ENCODE results near the gene ANTXR1.

ANTXR1 gene

DNA sequence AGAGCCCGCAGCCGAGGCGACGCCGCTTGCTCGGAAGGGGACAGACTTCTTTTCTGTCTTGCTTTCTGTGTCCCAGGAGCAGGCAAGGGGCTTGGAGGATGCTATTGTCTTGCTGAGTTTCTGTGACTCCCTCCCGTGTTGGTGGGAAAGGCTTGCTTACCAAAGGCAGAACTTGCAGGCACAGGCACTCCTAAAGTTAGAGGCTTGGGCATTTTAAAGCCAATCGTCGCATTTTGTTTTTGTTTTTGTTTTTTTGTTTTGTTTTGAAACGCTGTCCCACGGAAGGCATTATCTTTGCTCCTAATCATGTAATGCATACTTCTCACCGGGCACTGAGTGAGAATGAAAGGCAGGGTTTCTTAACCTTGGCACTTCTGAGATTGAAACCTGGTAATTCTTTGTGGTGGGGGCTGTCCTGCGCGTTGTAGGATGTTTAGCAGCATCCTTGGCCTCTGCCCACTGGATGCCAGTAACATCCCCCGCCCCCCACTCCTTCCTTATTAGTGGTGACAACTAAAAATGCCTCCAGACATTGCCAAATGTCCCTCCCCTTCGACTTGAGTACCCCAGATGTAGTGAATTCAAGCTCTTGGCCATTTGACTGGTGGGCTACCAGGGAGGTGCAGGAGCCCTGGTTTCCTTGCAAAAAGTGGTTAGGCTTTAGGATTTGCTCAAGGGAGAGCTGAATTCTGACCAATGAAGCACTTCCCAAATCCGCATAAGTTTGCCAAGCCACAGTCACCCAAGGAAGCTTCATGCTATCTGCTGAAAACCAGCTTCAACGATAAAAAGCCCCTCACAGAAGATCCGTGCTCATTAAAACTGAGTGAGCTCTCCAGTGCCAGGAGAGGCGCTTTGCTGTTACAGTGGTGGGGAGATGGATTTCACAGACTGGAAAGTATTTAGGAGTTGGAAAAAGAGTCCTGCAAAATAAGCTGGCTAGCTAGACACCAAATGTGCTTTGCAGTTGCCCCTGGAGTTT, 1.2 kb downstream of the ANTXR1 start:
- ATAC-seq (replicated peaks) = peak in 1 of 2 donors; percentile 49
- H3K4me1 Mint-ChIP-seq = peaks cover 10 to 29% of the 10 kb centered on the region in 2 donors

DNA sequence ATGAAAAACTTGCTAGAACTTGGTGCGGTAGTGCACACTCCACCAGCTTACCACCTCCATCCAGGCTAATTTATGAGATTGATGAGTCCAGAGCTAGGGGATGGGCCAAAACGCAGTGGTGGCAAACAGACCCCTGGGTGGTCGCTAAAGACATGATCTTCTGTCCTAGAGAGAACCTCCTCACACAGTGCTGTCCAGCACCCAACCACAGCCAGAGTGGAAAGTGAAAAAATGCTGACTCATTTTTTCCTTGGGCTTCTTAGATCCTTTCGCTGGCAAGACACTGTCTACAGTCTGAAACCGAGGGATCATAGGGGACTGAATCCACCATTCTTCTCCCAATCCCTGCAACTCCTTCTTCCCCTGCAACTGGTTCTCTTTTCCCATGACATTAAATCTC, 4.1 kb downstream of the ANTXR1 start:
- Mint-ChIP-seq H3K36me3 (peaks cover 2 to 3% of the 10 kb centered on the region in 2 donors), H3K4me3 (no peak overlapping the region), H3K27me3 (peaks cover 33 to 57% of the 10 kb centered on the region in 2 donors)

More for the DNA sequence above, 1.2 kb downstream of the ANTXR1 start:
- peaks cover 38 to 57% of the 10 kb centered on the region in 2 donors for H3K27me3 Mint-ChIP-seq
- H3K9me3 Mint-ChIP-seq = no peaks in the 10 kb centered on the region
- no peak overlapping the region for H3K27ac Mint-ChIP-seq
- H3K36me3 Mint-ChIP-seq = peaks cover 2 to 3% of the 10 kb centered on the region in 2 donors
- H3K4me3 Mint-ChIP-seq = peak overlapping the region; percentile 83 to 84
- no peak for DNase-seq

GRCh38 chr2:69017835-69018234, 4.9 kb downstream of the ANTXR1 start:
- no peak overlapping the region for H3K27ac Mint-ChIP-seq
- ATAC-seq (replicated peaks) = no peak
- H3K27me3 Mint-ChIP-seq = peaks cover 28 to 49% of the 10 kb centered on the region in 2 donors
- H3K4me3 Mint-ChIP-seq = no peak overlapping the region
- peaks cover 3 to 17% of the 10 kb centered on the region in 2 donors for H3K4me1 Mint-ChIP-seq
- no peaks in the 10 kb centered on the region for H3K36me3 Mint-ChIP-seq
- H3K9me3 Mint-ChIP-seq = no peaks in the 10 kb centered on the region
- DNase-seq = no peak

More for the DNA sequence above, 4.1 kb downstream of the ANTXR1 start:
- ATAC-seq (replicated peaks) (no peak), DNase-seq (no peak)
- H3K9me3 Mint-ChIP-seq = no peaks in the 10 kb centered on the region
- peaks cover 7 to 24% of the 10 kb centered on the region in 2 donors for H3K4me1 Mint-ChIP-seq
- no peak overlapping the region for H3K27ac Mint-ChIP-seq

DNA sequence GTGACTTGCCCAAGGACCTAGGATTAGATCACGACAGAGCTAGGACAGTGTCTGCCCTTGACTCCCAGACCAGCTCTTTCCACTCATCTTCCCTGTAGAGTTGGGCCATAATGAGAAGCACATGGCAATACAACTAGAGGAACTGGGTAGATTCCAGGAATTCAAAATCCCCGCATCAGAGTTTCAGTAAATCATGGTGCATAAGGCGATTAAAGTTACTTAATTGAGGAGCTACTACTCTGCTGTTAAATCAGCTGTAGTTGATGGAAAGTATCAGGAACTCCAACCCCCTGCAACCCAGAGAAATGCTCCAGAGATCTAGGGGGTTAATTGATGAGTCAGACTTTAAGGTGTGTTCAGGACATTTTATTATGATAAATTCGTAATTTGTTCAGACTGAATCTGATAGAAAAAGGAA, 5.7 kb downstream of the ANTXR1 start:
- ATAC-seq (replicated peaks) = no peak
- no peaks in the 10 kb centered on the region for H3K9me3 Mint-ChIP-seq

DNA sequence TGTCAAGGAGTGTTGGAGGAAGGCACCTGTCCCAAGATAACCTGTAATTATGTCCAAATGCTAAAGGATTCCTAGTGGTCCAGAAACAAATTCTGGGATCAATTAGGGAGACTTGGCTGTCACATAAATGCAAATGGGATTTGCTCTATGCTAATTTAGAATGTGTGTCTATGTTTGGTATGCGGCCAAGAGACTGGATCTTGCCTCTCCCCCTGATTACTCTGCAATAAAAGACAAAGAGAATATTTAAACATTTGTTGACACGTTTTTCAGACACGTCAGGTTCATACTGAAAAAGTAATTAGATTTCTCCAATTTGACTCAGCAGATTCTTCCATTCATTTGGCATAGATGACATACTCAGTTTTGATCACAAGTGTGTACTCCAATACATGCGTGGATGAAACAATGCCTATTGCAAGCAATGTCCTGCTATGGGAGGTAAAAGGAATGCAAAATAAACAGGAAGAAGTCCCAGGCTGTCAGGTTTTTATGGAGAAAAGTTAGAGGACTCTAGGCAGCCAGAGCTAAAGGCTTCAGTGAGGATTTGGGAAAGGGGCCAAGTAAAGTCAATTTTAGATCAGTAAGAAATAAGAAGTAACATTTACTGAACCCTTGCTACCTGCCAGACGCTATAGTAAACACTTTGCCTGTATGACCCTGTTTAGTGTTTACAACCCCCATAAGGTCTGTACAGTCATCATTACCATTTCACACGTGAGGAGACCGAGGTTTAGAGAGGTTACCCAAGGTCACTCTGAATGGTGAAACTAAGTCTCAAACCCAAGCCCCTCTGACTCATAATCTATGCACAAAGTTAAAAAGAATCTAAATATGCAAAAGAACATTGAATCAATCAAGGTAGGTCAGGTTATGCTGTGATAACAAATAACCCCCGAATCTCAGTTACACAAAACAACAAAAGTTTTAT, 7.8 kb downstream of the ANTXR1 start:
- H3K27me3 Mint-ChIP-seq = peaks cover 14 to 27% of the 10 kb centered on the region in 2 donors
- no peaks in the 10 kb centered on the region for H3K9me3 Mint-ChIP-seq
- H3K4me1 Mint-ChIP-seq = no peaks in the 10 kb centered on the region
- no peaks in the 10 kb centered on the region for H3K36me3 Mint-ChIP-seq
- H3K4me3 Mint-ChIP-seq = no peak overlapping the region
- ATAC-seq (replicated peaks) (no peak), DNase-seq (no peak)
- no peak overlapping the region for H3K27ac Mint-ChIP-seq

More for the DNA sequence above, 5.7 kb downstream of the ANTXR1 start:
- H3K4me1 Mint-ChIP-seq = peaks cover 0 to 8% of the 10 kb centered on the region in 2 donors
- no peak for DNase-seq
- H3K4me3 Mint-ChIP-seq = no peak overlapping the region
- H3K36me3 Mint-ChIP-seq = no peaks in the 10 kb centered on the region
- no peak overlapping the region for H3K27ac Mint-ChIP-seq
- H3K27me3 Mint-ChIP-seq = peaks cover 23 to 41% of the 10 kb centered on the region in 2 donors

GRCh38 chr2:69021727-69022126, 8.7 kb downstream of the ANTXR1 start:
- Mint-ChIP-seq H3K27ac (no peak overlapping the region), H3K36me3 (no peaks in the 10 kb centered on the region), H3K27me3 (peaks cover 19 to 27% of the 10 kb centered on the region in 2 donors), H3K4me3 (no peak overlapping the region), H3K9me3 (no peaks in the 10 kb centered on the region), H3K4me1 (no peaks in the 10 kb centered on the region)
- ATAC-seq (replicated peaks) (no peak), DNase-seq (no peak)

- DNase-seq (no peak), ATAC-seq (replicated peaks) (no peak)
- Mint-ChIP-seq H3K4me3 (no peak overlapping the region), H3K4me1 (no peaks in the 10 kb centered on the region), H3K36me3 (no peaks in the 10 kb centered on the region), H3K27ac (no peak overlapping the region), H3K9me3 (no peaks in the 10 kb centered on the region), H3K27me3 (peaks cover 20 to 22% of the 10 kb centered on the region in 2 donors)
Measured at GRCh38 chr2:69022548-69022947, 9.6 kb downstream of the ANTXR1 start.

DNA sequence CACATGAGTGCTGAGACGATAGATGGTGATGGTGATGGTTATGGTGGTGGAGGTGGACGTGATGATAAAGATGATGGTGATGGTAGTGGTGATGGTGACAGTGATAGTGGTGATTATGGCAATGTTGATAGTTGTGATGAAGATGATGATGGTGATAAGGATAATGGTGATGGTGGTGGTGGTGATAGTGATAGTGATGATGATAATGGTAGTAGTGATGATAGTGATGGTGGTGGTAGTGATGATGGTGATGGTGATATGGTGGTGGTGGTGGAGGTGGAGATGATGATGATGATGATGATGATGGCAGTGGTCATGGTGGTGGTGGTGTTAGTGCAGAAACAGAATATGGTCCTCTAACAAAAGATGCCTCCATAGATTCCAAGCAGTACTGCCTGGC, 10.3 kb downstream of the ANTXR1 start:
- ATAC-seq (replicated peaks) (no peak), DNase-seq (no peak)
- Mint-ChIP-seq H3K36me3 (no peaks in the 10 kb centered on the region), H3K4me1 (no peaks in the 10 kb centered on the region), H3K4me3 (no peak overlapping the region), H3K27ac (no peak overlapping the region), H3K27me3 (peaks cover 13 to 19% of the 10 kb centered on the region in 2 donors), H3K9me3 (no peaks in the 10 kb centered on the region)

- peaks cover 0 to 14% of the 10 kb centered on the region in 2 donors for H3K27me3 Mint-ChIP-seq
- H3K36me3 Mint-ChIP-seq = no peaks in the 10 kb centered on the region
- peak; percentile 15 for DNase-seq
- no peaks in the 10 kb centered on the region for H3K9me3 Mint-ChIP-seq
- no peak overlapping the region for H3K4me3 Mint-ChIP-seq
- H3K4me1 Mint-ChIP-seq = no peaks in the 10 kb centered on the region
- no peak overlapping the region for H3K27ac Mint-ChIP-seq
- peak; percentile 69 to 79 for ATAC-seq (replicated peaks)
Measured at GRCh38 chr2:69026026-69026425, 13.0 kb downstream of the ANTXR1 start.

GRCh38 chr2:69026691-69027459, 13.9 kb downstream of the ANTXR1 start:
- ATAC-seq (replicated peaks) (no peak), DNase-seq (no peak)
- H3K27me3 Mint-ChIP-seq = peaks cover 0 to 14% of the 10 kb centered on the region in 2 donors
- no peak overlapping the region for H3K27ac Mint-ChIP-seq
- no peaks in the 10 kb centered on the region for H3K9me3 Mint-ChIP-seq
- H3K4me3 Mint-ChIP-seq = no peak overlapping the region
- H3K36me3 Mint-ChIP-seq = no peaks in the 10 kb centered on the region
- H3K4me1 Mint-ChIP-seq = no peaks in the 10 kb centered on the region

DNA sequence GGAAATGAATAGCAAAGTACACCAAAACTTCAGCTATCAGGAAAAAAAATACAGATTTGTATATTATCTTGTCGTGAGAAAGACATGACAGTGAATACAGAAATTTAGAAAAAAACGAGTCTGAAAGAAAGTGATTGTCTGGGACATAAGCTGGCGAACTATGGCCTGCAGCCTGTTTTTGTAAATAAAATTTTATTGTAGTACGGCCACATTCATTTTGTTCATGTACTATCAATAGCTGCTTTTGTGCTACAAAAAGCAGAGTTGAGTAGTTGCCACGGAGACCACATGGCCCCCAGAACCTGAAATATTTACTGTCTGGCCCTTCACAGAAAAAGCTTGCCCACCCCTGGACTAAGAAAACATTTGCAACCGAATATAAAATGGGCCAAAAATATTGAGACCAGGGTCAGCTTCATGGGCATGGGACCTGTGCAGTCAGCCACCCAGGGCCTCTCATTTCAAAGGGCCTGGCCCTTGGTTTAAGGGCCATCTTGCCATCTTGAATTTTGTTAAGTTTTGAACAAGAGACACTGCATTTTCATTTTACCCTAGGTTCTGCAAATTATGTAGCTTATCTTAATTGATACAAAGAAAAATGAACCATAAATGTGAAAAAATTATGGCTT, 17.9 kb downstream of the ANTXR1 start:
- H3K36me3 Mint-ChIP-seq = no peaks in the 10 kb centered on the region
- H3K27me3 Mint-ChIP-seq = peaks cover 0 to 26% of the 10 kb centered on the region in 2 donors
- H3K9me3 Mint-ChIP-seq = no peaks in the 10 kb centered on the region
- ATAC-seq (replicated peaks) = no peak
- no peak overlapping the region for H3K27ac Mint-ChIP-seq
- H3K4me3 Mint-ChIP-seq = no peak overlapping the region
- DNase-seq = no peak
- no peaks in the 10 kb centered on the region for H3K4me1 Mint-ChIP-seq

DNA sequence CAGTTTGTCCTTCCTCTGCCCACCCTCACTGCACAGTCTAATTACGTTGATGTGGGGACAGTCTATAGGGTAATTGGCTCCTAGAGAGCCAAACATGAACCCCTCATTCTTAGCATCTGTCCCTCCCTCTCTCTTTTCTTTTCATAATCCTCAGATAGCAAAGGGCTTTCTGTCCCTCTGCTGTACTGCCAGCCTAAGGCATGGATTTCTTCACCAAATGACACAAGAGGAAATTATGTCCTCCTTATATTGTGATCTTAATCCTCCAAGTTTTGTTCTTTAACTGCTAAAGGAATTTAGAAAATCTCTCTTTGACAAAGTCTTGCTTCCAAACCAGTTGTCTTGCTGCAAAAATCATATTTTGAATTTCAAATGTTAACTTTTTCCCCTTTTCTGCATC, 18.5 kb downstream of the ANTXR1 start:
- Mint-ChIP-seq H3K4me3 (no peak overlapping the region), H3K36me3 (no peaks in the 10 kb centered on the region)
- ATAC-seq (replicated peaks) = no peak

GRCh38 chr2:69032336-69032735, 19.4 kb downstream of the ANTXR1 start:
- ATAC-seq (replicated peaks) = no peak
- Mint-ChIP-seq H3K27me3 (peaks cover 0 to 16% of the 10 kb centered on the region in 2 donors), H3K9me3 (no peaks in the 10 kb centered on the region), H3K4me3 (no peak overlapping the region), H3K36me3 (no peaks in the 10 kb centered on the region), H3K4me1 (no peaks in the 10 kb centered on the region), H3K27ac (no peak overlapping the region)
- no peak for DNase-seq

More for the DNA sequence above, 18.5 kb downstream of the ANTXR1 start:
- no peak overlapping the region for H3K27ac Mint-ChIP-seq
- H3K9me3 Mint-ChIP-seq = no peaks in the 10 kb centered on the region
- H3K27me3 Mint-ChIP-seq = peaks cover 0 to 24% of the 10 kb centered on the region in 2 donors
- DNase-seq = no peak
- H3K4me1 Mint-ChIP-seq = no peaks in the 10 kb centered on the region
